ENCODE data around the gene KRT36. TPM values are rescaled to one million over a fixed set of nuclear protein-coding genes. Genes with fewer than 3 reads are reported as not detected.

The KRT36 gene
- total and polyA plus RNA-seq, 4 donors: 0.50 TPM; not detected in 3

DNA sequence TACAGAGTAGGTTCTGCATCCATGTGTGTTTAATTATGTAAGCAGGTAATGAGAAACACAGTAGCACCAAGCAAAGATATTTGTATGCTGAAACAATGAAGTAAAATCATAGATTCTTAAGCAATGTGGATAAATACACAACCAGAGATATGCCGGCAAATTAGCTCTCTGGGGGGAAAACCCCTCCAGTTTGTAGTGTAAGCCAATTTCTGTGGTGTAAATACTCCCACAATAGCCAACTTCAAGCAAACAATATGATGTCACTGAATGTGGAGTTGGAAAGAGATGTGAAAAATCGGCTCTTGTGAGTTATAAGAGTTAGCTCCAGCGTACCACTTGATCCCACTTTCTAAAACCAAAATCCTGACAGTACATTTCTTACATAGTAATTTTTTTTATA is 45.1 kb downstream of the KRT36 start:
- 59 to 68% methylated on average over 3 of the region's 3 CpGs for WGBS, 2 donors
- no peak overlapping the region for H3K4me3 ChIP-seq (ENCODE audit: low read length in 2 of 2)
- DNase-seq (no peak), ATAC-seq (ENCODE audit: low FRiP score) (no peak)
- peaks cover 0 to 3% of the 10 kb centered on the region in 2 donors for H3K27me3 ChIP-seq (ENCODE audit: control insufficient read depth in 1 of 2, insufficient read depth in 2 of 2, low read length in 1 of 2)
- no peaks in the 10 kb centered on the region for H3K36me3 ChIP-seq (ENCODE audit: control insufficient read depth in 1 of 2, insufficient read depth in 2 of 2, low read length in 1 of 2)
- no peak overlapping the region for H3K27ac ChIP-seq (ENCODE audit: low read depth in 1 of 2, low read length in 2 of 2)
- H3K4me1 ChIP-seq (ENCODE audit: control insufficient read depth in 1 of 2, insufficient read depth in 2 of 2, low read length in 2 of 2): no peaks in the 10 kb centered on the region
- intact Hi-C loops (cut with DNase I): no loop called here
- H3K9me3 ChIP-seq (ENCODE audit: control insufficient read depth, low read length): peaks cover 4% of the 10 kb centered on the region

DNA sequence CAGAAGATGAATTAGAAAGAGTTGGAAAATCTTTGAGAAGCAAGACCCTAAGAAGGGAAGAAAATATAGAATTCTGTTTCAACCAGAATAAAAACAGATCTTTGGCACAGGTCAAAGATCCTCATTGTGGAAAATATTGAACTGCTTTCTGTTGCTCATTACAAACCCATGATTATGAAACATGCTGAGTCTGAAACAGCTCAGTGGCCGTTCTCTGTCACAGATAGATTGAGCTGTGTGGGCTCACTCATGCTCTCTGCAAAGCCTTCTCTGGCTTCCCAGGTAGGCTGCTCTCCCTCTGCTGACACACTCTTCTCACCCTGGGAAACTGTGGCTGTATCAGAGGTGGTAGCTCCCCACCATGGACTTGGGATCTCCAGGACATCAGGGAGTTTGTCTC is 45.5 kb downstream of the KRT36 start:
- DNase-seq (no peak), ATAC-seq (ENCODE audit: low FRiP score) (no peak)
- Histone ChIP-seq H3K4me1 (ENCODE audit: control insufficient read depth in 1 of 2, insufficient read depth in 2 of 2, low read length in 2 of 2) (no peaks in the 10 kb centered on the region), H3K9me3 (ENCODE audit: control insufficient read depth, low read length) (peaks cover 4% of the 10 kb centered on the region), H3K36me3 (ENCODE audit: control insufficient read depth in 1 of 2, insufficient read depth in 2 of 2, low read length in 1 of 2) (no peaks in the 10 kb centered on the region), H3K27ac (ENCODE audit: low read depth in 1 of 2, low read length in 2 of 2) (no peak overlapping the region), H3K4me3 (ENCODE audit: low read length in 2 of 2) (no peak overlapping the region), H3K27me3 (ENCODE audit: control insufficient read depth in 1 of 2, insufficient read depth in 2 of 2, low read length in 1 of 2) (peaks cover 0 to 3% of the 10 kb centered on the region in 2 donors)
- 75 to 82% methylated on average over 1 of the region's 1 CpG for WGBS, 2 donors
- intact Hi-C loops (cut with DNase I): no loop called here

DNA sequence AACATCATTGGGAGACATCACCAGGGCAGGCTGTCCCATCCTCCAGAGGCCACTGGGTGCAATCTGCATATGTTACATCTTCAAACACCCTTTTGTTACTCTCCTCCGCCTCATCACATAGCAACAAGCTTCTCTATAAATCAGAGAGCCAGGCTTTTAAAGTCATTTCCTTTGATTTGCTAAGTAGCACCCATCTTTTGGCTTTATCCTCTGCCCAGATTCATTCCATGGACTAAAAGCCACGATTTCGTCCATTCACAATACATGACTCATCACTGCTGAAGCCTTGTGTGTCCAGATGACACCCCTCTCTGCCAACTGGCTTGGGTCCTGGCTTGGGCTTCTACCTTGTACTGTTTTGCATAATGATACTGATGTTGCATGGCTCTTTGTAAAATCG is 47.0 kb downstream of the KRT36 start:
- Histone ChIP-seq H3K9me3 (ENCODE audit: control insufficient read depth, low read length) (peaks cover 3% of the 10 kb centered on the region), H3K27ac (ENCODE audit: low read depth in 1 of 2, low read length in 2 of 2) (no peak overlapping the region), H3K4me1 (ENCODE audit: control insufficient read depth in 1 of 2, insufficient read depth in 2 of 2, low read length in 2 of 2) (no peaks in the 10 kb centered on the region), H3K36me3 (ENCODE audit: control insufficient read depth in 1 of 2, insufficient read depth in 2 of 2, low read length in 1 of 2) (no peaks in the 10 kb centered on the region), H3K4me3 (ENCODE audit: low read length in 2 of 2) (no peak overlapping the region), H3K27me3 (ENCODE audit: control insufficient read depth in 1 of 2, insufficient read depth in 2 of 2, low read length in 1 of 2) (no peaks in the 10 kb centered on the region)
- intact Hi-C loops (cut with DNase I): no loop called here
- ATAC-seq (ENCODE audit: low FRiP score): no peak
- DNase-seq: no peak
- 73 to 77% methylated on average over 4 of the region's 4 CpGs for WGBS, 2 donors

DNA sequence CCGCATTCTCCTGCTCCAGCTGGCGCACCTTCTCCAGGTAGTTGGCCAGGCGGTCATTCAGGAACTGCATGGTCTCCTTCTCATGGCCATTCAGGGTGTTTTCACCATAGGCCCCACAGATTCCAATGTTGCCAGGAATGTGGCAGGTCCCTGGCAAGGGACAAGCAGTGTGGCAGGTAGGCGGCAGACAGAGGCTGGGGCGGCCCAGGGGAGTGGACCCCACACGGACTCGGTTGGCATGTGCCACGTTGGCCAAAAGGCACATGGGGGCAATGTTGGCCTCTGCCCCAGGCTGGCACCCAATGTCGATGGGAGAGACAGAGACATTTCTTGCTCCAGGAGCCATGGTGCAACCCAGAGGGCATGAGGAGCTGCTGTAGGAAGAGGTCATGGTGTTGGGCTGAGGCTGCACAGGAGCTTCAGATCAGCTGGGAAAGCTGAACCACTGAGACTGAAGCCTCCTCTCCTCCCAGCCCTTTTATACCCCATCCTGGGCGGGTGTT is 49.1 kb downstream of the KRT36 start, which contains the start of gene KRT38:
KRT38 (minus strand) TSS at position 453 of the 503 bp plus-strand sequence; CDS start at position 391, 62 bp downstream.
- DNase-seq: no peak
- Histone ChIP-seq H3K9me3 (ENCODE audit: control insufficient read depth, low read length) (peaks cover 3% of the 10 kb centered on the region), H3K27ac (ENCODE audit: low read depth in 1 of 2, low read length in 2 of 2) (no peak within 1 kb of the TSS), H3K4me1 (ENCODE audit: control insufficient read depth in 1 of 2, insufficient read depth in 2 of 2, low read length in 2 of 2) (no peaks in the 10 kb centered on the region), H3K4me3 (ENCODE audit: low read length in 2 of 2) (no peak within 1 kb of the TSS), H3K36me3 (ENCODE audit: control insufficient read depth in 1 of 2, insufficient read depth in 2 of 2, low read length in 1 of 2) (no peaks in the 10 kb centered on the region), H3K27me3 (ENCODE audit: control insufficient read depth in 1 of 2, insufficient read depth in 2 of 2, low read length in 1 of 2) (no peaks in the 10 kb centered on the region)
- no peak for ATAC-seq (ENCODE audit: low FRiP score)
- WGBS, 2 donors: 90 to 91% methylated on average over 10 of the region's 10 CpGs
- intact Hi-C loops (cut with DNase I): no loop called here

DNA sequence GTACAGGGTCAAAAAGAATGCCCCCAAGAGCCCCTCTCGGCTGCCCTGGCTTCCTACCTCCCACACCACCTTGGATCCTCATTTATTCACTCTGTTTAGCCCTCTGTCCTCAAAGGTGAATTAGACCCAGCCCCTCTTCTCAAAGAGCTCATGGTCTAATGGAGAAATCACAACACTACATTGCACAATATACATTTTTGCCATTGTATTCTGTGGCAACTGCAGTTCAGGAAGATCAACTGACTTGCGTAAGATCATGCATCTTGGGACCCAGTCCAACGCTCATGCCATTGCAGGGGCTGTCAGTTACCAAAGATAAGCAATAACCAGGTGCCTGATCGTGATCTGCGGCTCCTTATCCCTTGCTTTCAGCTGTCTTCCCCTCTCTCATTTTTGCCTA is 50.3 kb downstream of the KRT36 start:
- Histone ChIP-seq H3K27me3 (ENCODE audit: control insufficient read depth in 1 of 2, insufficient read depth in 2 of 2, low read length in 1 of 2) (no peaks in the 10 kb centered on the region), H3K9me3 (ENCODE audit: control insufficient read depth, low read length) (peaks cover 1% of the 10 kb centered on the region), H3K4me3 (ENCODE audit: low read length in 2 of 2) (no peak overlapping the region), H3K36me3 (ENCODE audit: control insufficient read depth in 1 of 2, insufficient read depth in 2 of 2, low read length in 1 of 2) (no peaks in the 10 kb centered on the region), H3K4me1 (ENCODE audit: control insufficient read depth in 1 of 2, insufficient read depth in 2 of 2, low read length in 2 of 2) (no peaks in the 10 kb centered on the region), H3K27ac (ENCODE audit: low read depth in 1 of 2, low read length in 2 of 2) (no peak overlapping the region)
- WGBS, 2 donors: 59 to 64% methylated on average over 5 of the region's 5 CpGs
- DNase-seq (no peak), ATAC-seq (ENCODE audit: low FRiP score) (no peak)
- intact Hi-C loops (cut with DNase I): no loop called here

DNA sequence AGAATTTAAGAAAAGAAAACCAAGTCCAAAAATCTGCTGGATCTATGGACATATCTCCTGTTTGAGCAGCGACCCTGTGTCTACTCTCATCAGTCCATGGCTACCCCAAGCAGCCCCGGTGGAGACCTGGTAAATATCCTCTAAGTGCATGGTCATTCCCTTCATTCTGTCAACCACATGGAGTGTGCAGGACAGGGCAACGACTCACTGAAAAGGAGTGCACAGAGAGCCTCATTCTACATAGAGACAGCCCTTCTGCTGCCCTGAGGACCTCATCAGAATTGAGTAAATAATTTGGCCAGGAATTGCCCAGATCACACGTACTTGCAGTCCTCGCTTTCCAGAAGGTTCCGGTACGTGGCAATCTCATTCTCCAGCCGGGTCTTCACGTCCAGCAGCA is 51.9 kb downstream of the KRT36 start:
- Histone ChIP-seq H3K36me3 (ENCODE audit: control insufficient read depth in 1 of 2, insufficient read depth in 2 of 2, low read length in 1 of 2) (no peaks in the 10 kb centered on the region), H3K27ac (ENCODE audit: low read depth in 1 of 2, low read length in 2 of 2) (no peak overlapping the region), H3K9me3 (ENCODE audit: control insufficient read depth, low read length) (no peaks in the 10 kb centered on the region), H3K4me3 (ENCODE audit: low read length in 2 of 2) (no peak overlapping the region), H3K4me1 (ENCODE audit: control insufficient read depth in 1 of 2, insufficient read depth in 2 of 2, low read length in 2 of 2) (no peaks in the 10 kb centered on the region), H3K27me3 (ENCODE audit: control insufficient read depth in 1 of 2, insufficient read depth in 2 of 2, low read length in 1 of 2) (no peaks in the 10 kb centered on the region)
- intact Hi-C loops (cut with DNase I): no loop called here
- DNase-seq (no peak), ATAC-seq (ENCODE audit: low FRiP score) (no peak)
- 81 to 83% methylated on average over 9 of the region's 9 CpGs for WGBS, 2 donors

DNA sequence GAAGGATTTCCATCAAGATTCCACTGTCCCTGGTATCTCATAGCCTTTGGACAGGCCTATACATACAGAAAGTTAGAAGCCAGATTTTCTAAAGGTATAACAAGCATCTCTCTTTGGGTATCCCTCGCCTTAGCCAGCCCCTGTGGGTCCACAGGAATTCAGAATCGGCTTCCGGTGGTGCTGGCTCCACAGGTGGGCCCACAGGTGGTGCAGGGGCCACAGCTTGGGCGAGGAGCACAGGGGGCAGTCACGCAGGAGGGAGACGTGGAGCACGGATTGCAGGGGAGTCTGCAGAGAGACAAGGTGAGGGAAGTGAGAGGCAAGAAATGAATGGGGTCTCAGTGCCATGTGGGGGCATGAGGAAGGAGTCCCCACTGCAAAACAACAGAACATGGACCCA is 52.5 kb downstream of the KRT36 start:
- Histone ChIP-seq H3K4me3 (ENCODE audit: low read length in 2 of 2) (no peak overlapping the region), H3K9me3 (ENCODE audit: control insufficient read depth, low read length) (no peaks in the 10 kb centered on the region), H3K27ac (ENCODE audit: low read depth in 1 of 2, low read length in 2 of 2) (no peak overlapping the region), H3K4me1 (ENCODE audit: control insufficient read depth in 1 of 2, insufficient read depth in 2 of 2, low read length in 2 of 2) (no peaks in the 10 kb centered on the region), H3K36me3 (ENCODE audit: control insufficient read depth in 1 of 2, insufficient read depth in 2 of 2, low read length in 1 of 2) (no peaks in the 10 kb centered on the region), H3K27me3 (ENCODE audit: control insufficient read depth in 1 of 2, insufficient read depth in 2 of 2, low read length in 1 of 2) (no peaks in the 10 kb centered on the region)
- intact Hi-C loops (cut with DNase I): no loop called here
- DNase-seq (no peak), ATAC-seq (ENCODE audit: low FRiP score) (no peak)
- 72 to 79% methylated on average over 7 of the region's 7 CpGs for WGBS, 2 donors

Small RNAs within 50 kb of the gene (microRNA-seq; reads per million reads assigned to microRNA genes)
- 0 reads per million in 2 donors for gene MIR6510

Other genes starting within 250 kb of the KRT36 start
- gene KRTAP9-4, start 240.2 kb downstream of the KRT36 start, total RNA-seq: not detected
- under 1 TPM in 1 of 2 donors, not detected in 1; 0.75 TPM for gene KRTAP9-4, start 240.2 kb downstream of the KRT36 start, polyA plus RNA-seq
- gene KRTAP9-9, start 234.5 kb downstream of the KRT36 start, total RNA-seq: not detected
- gene KRTAP9-9, start 234.5 kb downstream of the KRT36 start, polyA plus RNA-seq: not detected
- gene KRTAP9-6, start 224.5 kb downstream of the KRT36 start, total RNA-seq: not detected
- gene KRTAP9-6, start 224.5 kb downstream of the KRT36 start, polyA plus RNA-seq: not detected
- gene KRTAP9-7, start 214.2 kb downstream of the KRT36 start, total RNA-seq: not detected
- not detected for gene KRTAP9-7, start 214.2 kb downstream of the KRT36 start, polyA plus RNA-seq
- gene KRTAP29-1, start 187.1 kb downstream of the KRT36 start, total RNA-seq: not detected
- gene KRTAP29-1, start 187.1 kb downstream of the KRT36 start, polyA plus RNA-seq: not detected
- not detected for gene KRTAP16-1, start 180.6 kb downstream of the KRT36 start, total RNA-seq
- not detected for gene KRTAP16-1, start 180.6 kb downstream of the KRT36 start, polyA plus RNA-seq
- not detected for gene KRTAP17-1, start 174.2 kb downstream of the KRT36 start, total RNA-seq
- not detected for gene KRTAP17-1, start 174.2 kb downstream of the KRT36 start, polyA plus RNA-seq
- gene KRT33A, start 139.1 kb downstream of the KRT36 start, total RNA-seq: not detected
- gene KRT33A, start 139.1 kb downstream of the KRT36 start, polyA plus RNA-seq: not detected
- gene KRT33B, start 120.1 kb downstream of the KRT36 start, total RNA-seq: not detected
- not detected for gene KRT33B, start 120.1 kb downstream of the KRT36 start, polyA plus RNA-seq
- not detected for gene KRT34, start 107.6 kb downstream of the KRT36 start, total RNA-seq
- not detected for gene KRT34, start 107.6 kb downstream of the KRT36 start, polyA plus RNA-seq
- not detected for gene KRT31, start 92.3 kb downstream of the KRT36 start, total RNA-seq
- gene KRT31, start 92.3 kb downstream of the KRT36 start, polyA plus RNA-seq: not detected
- not detected for gene KRT37, start 65.3 kb downstream of the KRT36 start, total RNA-seq
- gene KRT37, start 65.3 kb downstream of the KRT36 start, polyA plus RNA-seq: not detected
- gene KRT38, start 48.9 kb downstream of the KRT36 start, total RNA-seq: not detected
- not detected for gene KRT38, start 48.9 kb downstream of the KRT36 start, polyA plus RNA-seq
- gene KRT32, start 22.5 kb downstream of the KRT36 start, total RNA-seq: not detected
- gene KRT32, start 22.5 kb downstream of the KRT36 start, polyA plus RNA-seq: not detected
- not detected for gene KRT35, start 8.8 kb downstream of the KRT36 start, total RNA-seq
- gene KRT35, start 8.8 kb downstream of the KRT36 start, polyA plus RNA-seq: not detected
- gene KRT13, start 15.7 kb upstream of the KRT36 start, total RNA-seq: not detected
- gene KRT13, start 15.7 kb upstream of the KRT36 start, polyA plus RNA-seq: 10 to 100 TPM; 11.4 to 38.3 TPM
- not detected for gene KRT15, start 29.0 kb upstream of the KRT36 start, total RNA-seq
- 1 to 10 TPM in 1 of 2 donors, under 1 TPM in 1; 0.56 to 1.9 TPM for gene KRT15, start 29.0 kb upstream of the KRT36 start, polyA plus RNA-seq
- 1 to 10 TPM; 1.3 to 5.7 TPM for gene KRT19, start 38.4 kb upstream of the KRT36 start, total RNA-seq
- 100 to 1,000 TPM in 1 of 2 donors, 1 to 10 TPM in 1; 3.1 to 135 TPM for gene KRT19, start 38.4 kb upstream of the KRT36 start, polyA plus RNA-seq
- not detected for gene KRT9, start 82.1 kb upstream of the KRT36 start, total RNA-seq
- gene KRT9, start 82.1 kb upstream of the KRT36 start, polyA plus RNA-seq: under 1 TPM in 1 of 2 donors, not detected in 1; 0.18 TPM
- 1 to 10 TPM in 1 of 2 donors, under 1 TPM in 1; 0.30 to 1.2 TPM for gene KRT14, start 97.0 kb upstream of the KRT36 start, total RNA-seq
- gene KRT14, start 97.0 kb upstream of the KRT36 start, polyA plus RNA-seq: 10 to 100 TPM in 1 of 2 donors, 1 to 10 TPM in 1; 4.4 to 46.7 TPM
- gene KRT16, start 122.9 kb upstream of the KRT36 start, total RNA-seq: under 1 TPM; 0.30 to 0.65 TPM
- gene KRT16, start 122.9 kb upstream of the KRT36 start, polyA plus RNA-seq: 10 to 100 TPM in 1 of 2 donors, 1 to 10 TPM in 1; 6.9 to 15.7 TPM
- 1 to 10 TPM; 3.8 to 5.5 TPM for gene KRT17, start 134.7 kb upstream of the KRT36 start, total RNA-seq
- gene KRT17, start 134.7 kb upstream of the KRT36 start, polyA plus RNA-seq: 100 to 1,000 TPM in 1 of 2 donors, 10 to 100 TPM in 1; 33.2 to 126 TPM
- 100 to 1,000 TPM; 582 to 726 TPM for gene EIF1, start 199.0 kb upstream of the KRT36 start, total RNA-seq
- 100 to 1,000 TPM; 372 to 801 TPM for gene EIF1, start 199.0 kb upstream of the KRT36 start, polyA plus RNA-seq
- gene GAST, start 222.4 kb upstream of the KRT36 start, total RNA-seq: not detected
- gene GAST, start 222.4 kb upstream of the KRT36 start, polyA plus RNA-seq: not detected
- gene HAP1, start 244.7 kb upstream of the KRT36 start, total RNA-seq: under 1 TPM in 1 of 2 donors, not detected in 1; 0.06 TPM
- not detected for gene HAP1, start 244.7 kb upstream of the KRT36 start, polyA plus RNA-seq

All from aorta (tissue), 5 donors.